BLaER1 (cell line): Measurements from ENCODE around the gene ATOH8.

ENCODE experiments used
- H3K27ac ChIP-seq: shearing (Covaris generic); formaldehyde crosslinking; 2 replicates; pipeline ENCODE4 v1.8.1; 2022
- H3K27me3 ChIP-seq: shearing (Covaris generic); formaldehyde crosslinking; 2 replicates; pipeline ENCODE4 v1.8.1; 2022
- H3K36me3 ChIP-seq: shearing (Covaris generic); formaldehyde crosslinking; 2 replicates; pipeline ENCODE4 v1.8.1; 2022
- H3K4me1 ChIP-seq: shearing (Covaris generic); formaldehyde crosslinking; 2 replicates; pipeline ENCODE4 v1.8.1; 2022
- H3K4me2 ChIP-seq: shearing (Covaris generic); formaldehyde crosslinking; 2 replicates; pipeline ENCODE4 v1.8.1; 2022
- H3K4me3 ChIP-seq: shearing (Covaris generic); formaldehyde crosslinking; 2 replicates; pipeline ENCODE4 v1.8.1; 2022
- H3K9ac ChIP-seq: shearing (Covaris generic); formaldehyde crosslinking; 2 replicates; pipeline ENCODE4 v1.8.1; 2022
- H3K9me3 ChIP-seq: shearing (Covaris generic); formaldehyde crosslinking; 2 replicates; pipeline ENCODE4 v1.8.1; 2022
- H4K20me1 ChIP-seq: shearing (Covaris generic); formaldehyde crosslinking; 2 replicates; pipeline ENCODE4 v1.8.1; 2022
- Cebpa-rat ChIP-seq: shearing (Covaris generic); IDR thresholded peaks from 2 replicates; pipeline ENCODE4 v1.8.1; 2022

ATOH8 gene

GRCh38 chr2:85810371-85811179 is 56.8 kb downstream of the ATOH8 start:
- H3K36me3 ChIP-seq, result no peaks in the 10 kb centered on the region
- H3K4me2 ChIP-seq, result no peak overlapping the region
- TF ChIP-seq Cebpa-rat, result no peak
- H3K4me3 ChIP-seq, result no peak overlapping the region
- peaks cover 21% of the 10 kb centered on the region for H3K27me3 ChIP-seq
- no peak overlapping the region for H3K9ac ChIP-seq
- H3K27ac ChIP-seq, result no peak overlapping the region
- no peaks in the 10 kb centered on the region for H4K20me1 ChIP-seq
- no peaks in the 10 kb centered on the region for H3K4me1 ChIP-seq
- no peaks in the 10 kb centered on the region for H3K9me3 ChIP-seq

DNA sequence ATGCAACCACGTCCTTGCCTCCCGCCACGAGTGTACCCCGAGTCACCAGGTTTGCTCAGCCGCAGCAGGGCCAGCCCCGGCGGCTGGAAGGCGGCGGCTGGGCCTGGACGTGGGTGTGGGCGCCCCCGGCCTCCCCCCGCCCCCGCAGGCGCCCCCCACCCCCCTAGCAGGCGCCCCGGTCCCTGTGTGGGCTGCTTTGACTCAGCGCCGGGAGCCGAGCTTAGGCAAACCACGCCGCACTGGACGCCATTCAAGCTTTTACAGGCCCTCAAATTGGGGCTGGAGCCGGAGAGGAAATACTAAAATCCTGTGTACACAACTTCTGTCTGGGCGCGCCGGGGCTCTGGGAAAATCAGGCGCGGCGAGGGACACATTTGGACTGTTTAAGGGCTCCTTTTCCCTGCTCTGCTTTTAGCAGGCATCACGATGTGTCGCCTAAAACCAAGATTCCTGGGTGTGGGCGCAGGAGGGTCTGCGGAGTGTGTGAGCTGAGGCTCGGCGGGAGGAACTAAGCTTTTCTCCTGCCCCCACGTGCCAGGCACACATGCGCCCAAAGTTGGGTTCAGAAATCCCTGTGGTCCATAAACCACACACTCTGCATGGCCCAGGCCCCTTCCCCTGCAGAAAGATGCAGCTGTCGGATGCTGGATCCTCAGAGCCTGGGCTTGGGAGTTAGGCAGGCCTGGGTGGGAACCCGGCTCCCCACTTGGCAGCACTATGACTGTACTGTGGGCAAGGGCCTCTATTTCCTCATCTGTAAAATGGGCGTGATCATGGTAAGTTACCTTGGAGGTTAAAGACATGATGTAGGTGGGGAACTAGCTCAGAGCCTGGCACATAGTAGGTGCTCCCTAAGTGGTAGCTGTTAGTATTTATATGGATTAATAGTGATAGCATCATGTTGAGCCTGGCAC is 57.6 kb downstream of the ATOH8 start:
- Histone ChIP-seq H3K4me2 (no peak overlapping the region), H3K9ac (no peak overlapping the region), H3K27me3 (peaks cover 21% of the 10 kb centered on the region), H4K20me1 (no peaks in the 10 kb centered on the region), H3K9me3 (no peaks in the 10 kb centered on the region), H3K27ac (no peak overlapping the region), H3K4me3 (no peak overlapping the region), H3K4me1 (no peaks in the 10 kb centered on the region), H3K36me3 (no peaks in the 10 kb centered on the region)
- TF ChIP-seq Cebpa-rat, result no peak

DNA sequence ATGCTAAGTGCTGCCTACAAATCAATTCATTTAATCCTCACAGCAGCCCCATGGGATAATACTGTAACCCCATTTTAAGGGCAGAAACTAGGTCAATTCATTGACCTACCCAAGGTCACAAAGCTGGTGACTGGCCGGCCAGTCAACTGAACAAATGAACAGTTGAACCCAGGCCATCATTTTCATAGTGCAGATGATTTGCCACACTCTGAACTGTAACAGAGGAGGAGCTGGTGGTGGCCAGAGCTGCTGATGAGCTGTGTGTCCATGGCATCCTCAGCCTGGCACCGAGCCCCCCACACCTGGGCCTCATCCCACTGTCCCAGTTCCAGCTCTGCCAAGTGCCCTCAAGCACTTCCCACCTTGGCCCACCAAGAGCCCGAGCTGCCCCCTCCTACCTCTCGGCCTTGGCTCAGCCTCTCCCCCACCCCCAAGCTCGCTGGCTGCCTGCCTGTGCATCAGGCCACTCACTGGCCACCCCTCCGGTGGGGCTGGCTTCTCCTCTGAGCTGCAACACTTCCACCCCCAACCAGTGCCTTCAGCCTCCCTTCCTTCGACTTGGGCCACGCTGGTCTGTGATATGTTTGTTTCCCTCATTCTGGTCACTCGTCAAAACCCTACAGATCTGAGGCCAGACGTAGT is 58.4 kb downstream of the ATOH8 start:
- Histone ChIP-seq H3K36me3 (no peaks in the 10 kb centered on the region), H3K27ac (no peak overlapping the region), H3K4me3 (no peak overlapping the region), H3K4me1 (no peaks in the 10 kb centered on the region), H3K9me3 (no peaks in the 10 kb centered on the region), H3K27me3 (peaks cover 21% of the 10 kb centered on the region), H3K9ac (no peak overlapping the region), H4K20me1 (no peaks in the 10 kb centered on the region), H3K4me2 (no peak overlapping the region)
- TF ChIP-seq Cebpa-rat, result no peak

- Histone ChIP-seq H3K4me3 (no peak overlapping the region), H3K9ac (no peak overlapping the region), H3K36me3 (no peaks in the 10 kb centered on the region), H3K27me3 (peaks cover 21% of the 10 kb centered on the region), H4K20me1 (no peaks in the 10 kb centered on the region), H3K9me3 (no peaks in the 10 kb centered on the region), H3K27ac (no peak overlapping the region), H3K4me1 (no peaks in the 10 kb centered on the region), H3K4me2 (no peak overlapping the region)
- TF ChIP-seq Cebpa-rat, result no peak
These were observed 59.6 kb downstream of the ATOH8 start for GRCh38 chr2:85813211-85813981.

GRCh38 chr2:85813982-85814801 is 60.4 kb downstream of the ATOH8 start:
- no peak overlapping the region for H3K9ac ChIP-seq
- no peaks in the 10 kb centered on the region for H3K9me3 ChIP-seq
- H3K4me3 ChIP-seq, result no peak overlapping the region
- no peak overlapping the region for H3K27ac ChIP-seq
- no peaks in the 10 kb centered on the region for H4K20me1 ChIP-seq
- no peaks in the 10 kb centered on the region for H3K4me1 ChIP-seq
- no peak overlapping the region for H3K4me2 ChIP-seq
- peaks cover 21% of the 10 kb centered on the region for H3K27me3 ChIP-seq
- H3K36me3 ChIP-seq, result no peaks in the 10 kb centered on the region
- TF ChIP-seq Cebpa-rat, result no peak

DNA sequence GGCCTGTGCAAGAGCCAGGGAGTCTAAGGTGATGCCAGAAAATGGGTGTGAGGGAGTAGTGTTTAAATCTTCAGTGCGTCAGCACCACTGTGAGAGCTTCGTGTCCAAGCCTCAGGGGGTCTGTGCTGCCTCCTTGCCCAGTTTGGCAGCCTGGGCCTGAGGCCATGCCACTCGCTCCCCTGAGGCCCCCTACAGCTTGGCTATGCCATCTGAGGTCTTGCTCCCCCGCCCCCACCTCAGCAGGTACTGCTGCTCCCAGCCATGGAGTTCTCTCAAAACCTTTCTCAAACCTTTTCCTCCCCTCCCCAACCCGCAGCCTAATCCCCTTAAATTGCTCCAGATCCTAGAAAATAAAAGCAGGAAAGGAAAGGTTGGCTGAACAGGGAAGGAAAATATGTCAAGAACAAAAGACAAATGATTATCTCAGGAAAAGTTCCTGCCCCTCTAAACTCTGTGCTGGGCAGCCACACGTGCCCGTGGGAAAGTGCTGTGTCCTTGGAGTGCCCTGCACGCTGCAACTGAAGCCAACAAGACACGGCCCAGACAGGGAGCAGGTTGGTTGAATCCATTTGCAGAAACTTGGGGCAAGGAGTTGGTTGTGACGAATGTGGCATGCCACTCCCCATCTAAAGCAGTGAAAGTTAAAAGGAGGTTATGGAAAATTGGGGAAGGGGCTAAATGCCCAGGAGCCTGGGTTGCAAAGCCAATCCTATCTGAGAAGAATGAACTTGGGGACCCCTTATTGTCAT is 61.2 kb downstream of the ATOH8 start:
- H3K27ac ChIP-seq, result no peak overlapping the region
- H3K9me3 ChIP-seq, result no peaks in the 10 kb centered on the region
- H3K4me2 ChIP-seq, result no peak overlapping the region
- TF ChIP-seq Cebpa-rat, result no peak
- H3K9ac ChIP-seq, result no peak overlapping the region
- H3K4me3 ChIP-seq, result no peak overlapping the region
- H3K36me3 ChIP-seq, result no peaks in the 10 kb centered on the region
- no peaks in the 10 kb centered on the region for H4K20me1 ChIP-seq
- H3K4me1 ChIP-seq, result no peaks in the 10 kb centered on the region
- peaks cover 21% of the 10 kb centered on the region for H3K27me3 ChIP-seq

DNA sequence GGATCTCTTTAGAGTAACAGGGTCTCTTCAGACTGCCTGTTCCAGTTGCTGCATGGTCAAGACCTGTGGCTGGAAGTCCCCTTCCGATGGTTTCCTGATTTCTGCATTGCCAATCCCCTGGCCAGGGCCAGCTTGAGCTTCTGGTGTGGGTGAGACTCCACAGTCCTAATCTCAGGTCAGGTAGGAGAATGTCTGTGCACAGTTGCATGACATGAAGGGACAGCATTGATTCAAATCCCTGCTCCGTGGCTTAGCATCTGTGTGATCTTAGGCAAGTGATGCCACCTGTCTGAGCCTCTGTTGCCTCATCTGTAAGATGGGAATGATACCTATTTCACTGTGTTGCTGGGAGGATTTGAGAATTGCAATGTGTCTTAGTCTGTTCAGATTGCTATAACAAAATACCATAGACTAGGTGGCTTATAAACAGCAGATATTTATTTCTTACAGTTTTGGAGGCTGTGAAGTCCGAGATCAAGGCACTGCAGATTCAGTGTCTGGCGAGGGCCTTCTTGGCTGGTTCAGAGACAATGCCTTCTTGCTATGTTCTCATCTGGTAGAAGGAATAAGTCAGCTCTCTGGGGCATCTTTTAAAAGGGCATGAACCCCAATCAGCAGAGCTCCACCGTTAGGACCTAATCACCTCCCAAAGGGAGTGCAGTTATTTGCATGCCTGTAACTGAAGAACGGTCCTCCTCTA is 66.2 kb downstream of the ATOH8 start:
- H3K4me1 ChIP-seq, result no peaks in the 10 kb centered on the region
- H3K27ac ChIP-seq, result no peak overlapping the region
- H3K36me3 ChIP-seq, result no peaks in the 10 kb centered on the region
- H3K27me3 ChIP-seq, result no peaks in the 10 kb centered on the region
- H3K4me3 ChIP-seq, result no peak overlapping the region
- no peak overlapping the region for H3K9ac ChIP-seq
- TF ChIP-seq Cebpa-rat, result no peak
- H4K20me1 ChIP-seq, result no peaks in the 10 kb centered on the region
- no peaks in the 10 kb centered on the region for H3K9me3 ChIP-seq
- no peak overlapping the region for H3K4me2 ChIP-seq

DNA sequence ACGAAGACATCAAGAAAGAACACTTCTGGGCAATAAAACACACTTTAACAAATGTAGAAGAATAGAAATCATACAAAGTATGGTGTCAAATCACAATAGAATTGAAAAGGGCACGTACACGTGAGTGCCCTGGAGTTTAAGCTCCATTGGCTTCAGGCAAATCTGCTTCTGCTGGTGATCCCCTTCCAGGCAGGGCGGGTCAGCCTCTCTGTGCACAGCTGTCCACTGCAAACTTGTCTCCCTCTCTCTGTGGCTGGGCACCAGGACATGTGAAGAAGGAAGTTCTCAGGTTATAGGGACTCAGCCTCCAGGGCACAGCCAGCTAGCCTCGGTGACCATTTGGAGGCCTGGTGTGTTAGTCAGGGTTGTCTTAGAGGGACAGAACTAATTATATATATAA is 69.0 kb downstream of the ATOH8 start:
- H3K4me3 ChIP-seq, result no peak overlapping the region
- no peaks in the 10 kb centered on the region for H4K20me1 ChIP-seq
- H3K9ac ChIP-seq, result no peak overlapping the region
- no peaks in the 10 kb centered on the region for H3K9me3 ChIP-seq
- no peaks in the 10 kb centered on the region for H3K27me3 ChIP-seq
- H3K4me2 ChIP-seq, result no peak overlapping the region
- peaks cover 7% of the 10 kb centered on the region for H3K4me1 ChIP-seq
- no peak overlapping the region for H3K27ac ChIP-seq
- no peak for TF ChIP-seq Cebpa-rat
- no peaks in the 10 kb centered on the region for H3K36me3 ChIP-seq
